ENCODE data around the gene ZC3HAV1. TPM values are rescaled to one million over a fixed set of nuclear protein-coding genes. Genes with fewer than 3 reads are reported as not detected.

Gene ZC3HAV1
- total RNA-seq, 1 donor from 2014 or later, result 23.7 TPM

GRCh38 chr7:139116999-139117398 lies 7.5 kb upstream of the ZC3HAV1 start:
- no peak for DNase-seq (ENCODE audit: low spot score in 2 of 2, unreplicated experiment in 2 of 2)
- no peaks in the 10 kb centered on the region for H3K9me3 Mint-ChIP-seq
- no peak overlapping the region for H3K27ac Mint-ChIP-seq
- H3K4me1 Mint-ChIP-seq, result peaks cover 4% of the 10 kb centered on the region
- H3K36me3 Mint-ChIP-seq, result no peaks in the 10 kb centered on the region
- no peak for TF ChIP-seq CTCF (IDR thresholded peaks at IDR 0.05; ENCODE audit: unreplicated experiment)
- H3K4me3 Mint-ChIP-seq, result no peak overlapping the region
- peaks cover 4% of the 10 kb centered on the region for H3K27me3 Mint-ChIP-seq (ENCODE audit: low read depth)

- peaks cover 4% of the 10 kb centered on the region for H3K4me1 Mint-ChIP-seq
- H3K9me3 Mint-ChIP-seq, result no peaks in the 10 kb centered on the region
- no peak for DNase-seq (ENCODE audit: low spot score in 2 of 2, unreplicated experiment in 2 of 2)
- no peak overlapping the region for H3K27ac Mint-ChIP-seq
- H3K27me3 Mint-ChIP-seq (ENCODE audit: low read depth), result peaks cover 6% of the 10 kb centered on the region
- H3K36me3 Mint-ChIP-seq, result no peaks in the 10 kb centered on the region
- TF ChIP-seq CTCF (IDR thresholded peaks at IDR 0.05; ENCODE audit: unreplicated experiment), result no peak
- no peak overlapping the region for H3K4me3 Mint-ChIP-seq
Observed at GRCh38 chr7:139115104-139115503, 5.6 kb upstream of the ZC3HAV1 start.

DNA sequence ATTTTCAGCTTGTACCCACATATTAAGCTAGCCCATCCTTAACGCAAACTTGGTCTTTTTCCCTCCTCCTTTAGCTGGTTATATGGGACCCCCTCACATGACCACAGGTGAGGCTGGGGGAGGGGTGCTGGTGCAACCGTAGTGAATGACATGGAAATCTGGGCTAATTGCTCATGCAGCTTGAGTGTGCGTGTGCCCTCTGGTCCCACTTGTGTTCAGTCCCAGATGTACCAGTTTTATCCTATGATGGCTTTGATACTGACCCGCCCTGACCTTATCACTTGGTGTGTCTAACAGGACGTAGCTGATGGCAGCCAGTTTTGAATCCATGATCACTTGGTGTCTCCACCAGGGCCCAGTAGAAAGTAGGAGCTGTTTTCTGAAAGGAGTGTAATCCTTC lies 5.1 kb upstream of the ZC3HAV1 start:
- DNase-seq (ENCODE audit: low spot score in 2 of 2, unreplicated experiment in 2 of 2), result no peak
- H3K9me3 Mint-ChIP-seq, result no peaks in the 10 kb centered on the region
- H3K27ac Mint-ChIP-seq, result no peak overlapping the region
- H3K4me1 Mint-ChIP-seq, result peaks cover 9% of the 10 kb centered on the region
- peaks cover 8% of the 10 kb centered on the region for H3K27me3 Mint-ChIP-seq (ENCODE audit: low read depth)
- H3K36me3 Mint-ChIP-seq, result no peaks in the 10 kb centered on the region
- TF ChIP-seq CTCF (IDR thresholded peaks at IDR 0.05; ENCODE audit: unreplicated experiment), result no peak
- no peak overlapping the region for H3K4me3 Mint-ChIP-seq

DNA sequence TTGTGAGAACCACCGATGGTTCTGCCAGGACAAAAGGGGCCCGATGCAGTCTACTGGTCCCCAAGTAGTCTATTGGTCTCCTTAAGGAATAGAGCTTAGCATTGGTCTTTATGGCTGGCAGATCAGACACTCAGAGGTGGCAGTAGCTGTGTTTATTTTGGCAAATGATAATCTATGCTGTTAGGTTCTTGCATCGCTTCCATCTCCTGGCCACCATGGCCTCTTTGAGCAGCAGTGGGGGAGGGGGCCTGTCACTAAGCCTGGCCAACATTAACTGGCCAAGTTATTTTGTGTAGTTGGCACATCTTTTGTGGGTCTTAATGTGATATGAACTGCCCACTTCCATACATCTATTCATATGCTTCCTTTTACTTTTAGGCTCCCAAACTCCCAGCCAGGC lies 4.5 kb upstream of the ZC3HAV1 start:
- Mint-ChIP-seq H3K4me1 (peaks cover 9% of the 10 kb centered on the region), H3K27ac (no peak overlapping the region), H3K9me3 (no peaks in the 10 kb centered on the region), H3K27me3 (ENCODE audit: low read depth) (peaks cover 8% of the 10 kb centered on the region), H3K36me3 (no peaks in the 10 kb centered on the region), H3K4me3 (no peak overlapping the region)
- DNase-seq (ENCODE audit: low spot score in 2 of 2, unreplicated experiment in 2 of 2), result no peak
- no peak for TF ChIP-seq CTCF (IDR thresholded peaks at IDR 0.05; ENCODE audit: unreplicated experiment)

GRCh38 chr7:139112741-139113250 lies 3.3 kb upstream of the ZC3HAV1 start:
- Mint-ChIP-seq H3K4me3 (no peak overlapping the region), H3K4me1 (peaks cover 10% of the 10 kb centered on the region), H3K36me3 (no peaks in the 10 kb centered on the region), H3K27ac (no peak overlapping the region), H3K27me3 (ENCODE audit: low read depth) (peaks cover 7% of the 10 kb centered on the region), H3K9me3 (no peaks in the 10 kb centered on the region)
- TF ChIP-seq CTCF (IDR thresholded peaks at IDR 0.05; ENCODE audit: unreplicated experiment), result no peak
- no peak for DNase-seq (ENCODE audit: low spot score in 2 of 2, unreplicated experiment in 2 of 2)

DNA sequence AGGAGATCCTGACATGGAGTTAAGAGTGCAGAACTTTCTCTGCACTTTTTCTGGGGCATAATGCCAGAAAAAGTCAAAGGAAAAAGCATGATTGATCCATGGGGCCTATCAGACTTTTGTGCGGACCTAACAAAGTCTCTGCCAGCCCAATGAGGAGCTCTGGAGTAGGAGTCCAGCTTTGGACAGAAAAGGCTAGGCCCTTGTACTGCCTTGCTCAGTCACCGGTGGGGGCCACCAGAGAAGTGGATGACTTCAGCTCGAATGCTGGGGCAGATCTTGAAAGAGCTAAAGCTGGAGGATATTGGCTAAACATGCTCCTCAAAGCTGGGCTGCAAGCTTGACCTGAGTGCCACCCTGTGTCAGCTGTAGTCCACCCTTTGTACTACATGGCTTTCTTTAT lies 2.8 kb upstream of the ZC3HAV1 start:
- no peaks in the 10 kb centered on the region for H3K36me3 Mint-ChIP-seq
- no peak overlapping the region for H3K27ac Mint-ChIP-seq
- H3K4me3 Mint-ChIP-seq, result no peak overlapping the region
- no peak for DNase-seq (ENCODE audit: low spot score in 2 of 2, unreplicated experiment in 2 of 2)
- no peak for TF ChIP-seq CTCF (IDR thresholded peaks at IDR 0.05; ENCODE audit: unreplicated experiment)
- H3K9me3 Mint-ChIP-seq, result no peaks in the 10 kb centered on the region
- peaks cover 4% of the 10 kb centered on the region for H3K27me3 Mint-ChIP-seq (ENCODE audit: low read depth)
- H3K4me1 Mint-ChIP-seq, result peaks cover 13% of the 10 kb centered on the region

All from mesothelial cell of epicardium (in vitro differentiated cells).